GM21390 (cell line): ENCODE results near the gene ZNF529.
A peak's percentile ranks its signal among the peaks of the same experiment; 100 is the strongest.
"Not testable (repeated sequence)": the region's sequence is repeated elsewhere in the genome, so short reads cannot be mapped to it uniquely, and the experiment has no call there.

ENCODE experiments used
- ATAC-seq: cut with Tn5 transposase; IDR thresholded peaks from one replicate; pipeline ENCODE4 v1.9.1; 2021; ENCODE audit not compliant: unreplicated experiment

The ZNF529 gene

GRCh38 chr19:36573020-36573894 is at the start of gene ZNF529:
Gene ZNF529, minus strand, starts transcription at chr19:36573292. Its CDS starts 946 bp downstream, at chr19:36572346.
- peak; percentile 91 for ATAC-seq

- ATAC-seq: no peak
Observed at GRCh38 chr19:36605877-36606478, 32.9 kb upstream of the ZNF529 start.

- peak; percentile 76 for ATAC-seq
Observed at GRCh38 chr19:36605101-36605876, 32.2 kb upstream of the ZNF529 start, which contains the start of gene ZNF382. Gene ZNF382, plus strand, starts transcription at chr19:36605313. Its CDS starts 4,602 bp downstream, at chr19:36609915.

GRCh38 chr19:36604656-36605100 is 31.6 kb upstream of the ZNF529 start:
- ATAC-seq: peak; percentile 75

GRCh38 chr19:36602681-36603080 is 29.6 kb upstream of the ZNF529 start:
- not testable (repeated sequence) for ATAC-seq

GRCh38 chr19:36579255-36579654 is 6.2 kb upstream of the ZNF529 start:
- no peak for ATAC-seq

- ATAC-seq: no peak
Observed at GRCh38 chr19:36577271-36577996, 4.3 kb upstream of the ZNF529 start.

- ATAC-seq: no peak
Observed at GRCh38 chr19:36574741-36575140, 1.6 kb upstream of the ZNF529 start.

- ATAC-seq: peak; percentile 2
Observed at GRCh38 chr19:36573895-36574720, 1.0 kb upstream of the ZNF529 start.

- ATAC-seq: no peak
Observed at GRCh38 chr19:36572593-36573019, 486 bp downstream of the ZNF529 start.

- no peak for ATAC-seq
Observed at GRCh38 chr19:36564391-36564790, 8.7 kb downstream of the ZNF529 start.

- no peak for ATAC-seq
Observed at GRCh38 chr19:36547001-36547732, 25.9 kb downstream of the ZNF529 start.

- peak; percentile 22 for ATAC-seq
Observed at GRCh38 chr19:36528921-36529518, 44.1 kb downstream of the ZNF529 start.

GRCh38 chr19:36528194-36528920 is 44.7 kb downstream of the ZNF529 start, which contains the start of gene ZNF260:
Gene ZNF260, minus strand, starts transcription at chr19:36528271. Its CDS starts 13,033 bp downstream, at chr19:36515238.
- ATAC-seq: peak; percentile 86

- no peak for ATAC-seq
Observed at GRCh38 chr19:36527873-36528193, 45.3 kb downstream of the ZNF529 start.

GRCh38 chr19:36527341-36527740 is 45.8 kb downstream of the ZNF529 start:
- ATAC-seq: no peak

GRCh38 chr19:36526581-36526980 is 46.5 kb downstream of the ZNF529 start:
- ATAC-seq: no peak

- no peak for ATAC-seq
Observed at GRCh38 chr19:36524617-36525016, 48.5 kb downstream of the ZNF529 start.
